T-helper 2 cell treated with Interferon-gamma antibody and Interleukin-4, amounts not matched to agents 100 ng/mL and 5 ng/mL, for 36 hours (primary cell): ENCODE data around the gene RABGGTA. TPM values are rescaled to one million over a fixed set of nuclear protein-coding genes. Genes with fewer than 3 reads are reported as not detected.

Experiments used
- intact Hi-C: fragments of 100-400 bp; cut with micrococcal nuclease; formaldehyde crosslinking; loops from one replicate; pipeline ENCODE4 v1.15.1; 2023
- total RNA-seq: library from RNA; stranded (reverse); gene quantifications from 2 replicates; pipeline ENCODE4 v1.2.3, GENCODE V29; 2022

The RABGGTA gene
- total RNA-seq, 1 donor from 2014 or later = 54.4 TPM

- intact Hi-C loops = loop anchor here (10.0 kb wide), 1 partner anchor 427 kb away; no protein-coding TSS in a partner anchor
Measured at GRCh38 chr14:24247422-24247821, 24.0 kb downstream of the RABGGTA start.

- intact Hi-C loops = loop anchor here (10.0 kb wide), 1 partner anchor 428 kb away; no protein-coding TSS in a partner anchor
Measured at GRCh38 chr14:24246765-24247212, 24.6 kb downstream of the RABGGTA start.

- intact Hi-C loops = loop anchor here (10.0 kb wide), 1 partner anchor 429 kb away; no protein-coding TSS in a partner anchor
Measured at GRCh38 chr14:24245350-24245749, 26.0 kb downstream of the RABGGTA start.

- intact Hi-C loops = loop anchor here (10.0 kb wide), 1 partner anchor 431 kb away; no protein-coding TSS in a partner anchor
Measured at GRCh38 chr14:24243336-24243836, 28.0 kb downstream of the RABGGTA start.

GRCh38 chr14:24241829-24242443 lies 29.5 kb downstream of the RABGGTA start:
- intact Hi-C loops = loop anchor here (1.0 to 10.0 kb wide), 12 partner anchors 10 to 433 kb away; partner anchors contain the start of genes DCAF11, DHRS1, GMPR2 and IPO4

- intact Hi-C loops = loop anchor here (10.0 kb wide), 1 partner anchor 434 kb away; no protein-coding TSS in a partner anchor
Measured at GRCh38 chr14:24240110-24240918, 31.1 kb downstream of the RABGGTA start.

- intact Hi-C loops = no loop called here
Measured at GRCh38 chr14:24238527-24239037, 32.8 kb downstream of the RABGGTA start.

- intact Hi-C loops = no loop called here
Measured at GRCh38 chr14:24238123-24238522, 33.3 kb downstream of the RABGGTA start.

GRCh38 chr14:24237463-24237955 lies 33.9 kb downstream of the RABGGTA start:
- intact Hi-C loops = no loop called here

GRCh38 chr14:24236689-24237462 lies 34.5 kb downstream of the RABGGTA start:
- intact Hi-C loops = no loop called here

- intact Hi-C loops = no loop called here
Measured at GRCh38 chr14:24235804-24236688, 35.4 kb downstream of the RABGGTA start.

- intact Hi-C loops = no loop called here
Measured at GRCh38 chr14:24234095-24235005, 37.0 kb downstream of the RABGGTA start.

- intact Hi-C loops = loop anchor here (2.0 kb wide), 1 partner anchor 45 kb away; the partner anchor contains the start of gene IPO4
Measured at GRCh38 chr14:24233538-24233866, 37.9 kb downstream of the RABGGTA start.

- intact Hi-C loops = loop anchor here (1.0 to 2.0 kb wide), 6 partner anchors 9 to 209 kb away; partner anchors contain the start of genes EMC9, IPO4, MDP1 and RABGGTA
Measured at GRCh38 chr14:24232645-24233537, 38.5 kb downstream of the RABGGTA start, which contains the start of gene GMPR2. TSS of gene GMPR2 (plus strand) at chr14:24232929. CDS start at chr14:24233254, 325 bp downstream.

GRCh38 chr14:24232121-24232644 lies 39.2 kb downstream of the RABGGTA start, which contains the start of gene NEDD8:
TSS of gene NEDD8 (minus strand) at chr14:24232367. CDS start at chr14:24232267, 100 bp downstream.
- intact Hi-C loops = loop anchor here (1.0 to 2.0 kb wide), 6 partner anchors 10 to 210 kb away; partner anchors contain the start of genes EMC9, IPO4, MDP1 and RABGGTA

GRCh38 chr14:24231263-24232120 lies 39.9 kb downstream of the RABGGTA start:
- intact Hi-C loops = loop anchor here (1.0 to 2.0 kb wide), 6 partner anchors 11 to 211 kb away; partner anchors contain the start of genes EMC9, IPO4, MDP1 and RABGGTA
